HEK293T (cell line): ENCODE data around the gene CCDC51.

ENCODE experiments used
- CTCF ChIA-PET: fragments of 350-600 bp; formaldehyde crosslinking; extraction: SDS; loops from one replicate; lab custom pipeline; 2021; ENCODE audit warnings: antibody characterized with exemption, inconsistent platforms; lab: Yijun Ruan, JAX
- POLR2A ChIA-PET: fragments of 350-600 bp; formaldehyde crosslinking; extraction: SDS; loops from one replicate; lab custom pipeline; 2020; ENCODE audit warnings: antibody characterized with exemption, inconsistent platforms; lab: Yijun Ruan, JAX
- DNase-seq: peaks from one replicate; pipeline ENCODE4 v3.0.0; 2012; ENCODE audit warnings: mixed read lengths; ENCODE audit errors: extremely low spot score
- ARNT ChIP-seq: fragments of 450-650 bp; IDR thresholded peaks from 2 replicates; pipeline ENCODE4 v1.6.1; 2017; ENCODE audit warnings: mild to moderate bottlenecking
- BHLHE40 ChIP-seq: fragments of 450-650 bp; IDR thresholded peaks from 2 replicates; pipeline ENCODE4 v1.6.1; 2016; ENCODE audit warnings: mild to moderate bottlenecking, moderate library complexity, borderline replicate concordance
- CTBP1 ChIP-seq: fragments of 450-650 bp; IDR thresholded peaks from 2 replicates; pipeline ENCODE4 v1.6.1; 2016; ENCODE audit warnings: borderline replicate concordance
- ELF4 ChIP-seq: fragments of 450-650 bp; IDR thresholded peaks from 2 replicates; pipeline ENCODE4 v1.6.1; 2017; ENCODE audit warnings: antibody characterized with exemption
- FOXA1 ChIP-seq: fragments of 450-650 bp; IDR thresholded peaks from 2 replicates; pipeline ENCODE4 v1.6.1; 2016; ENCODE audit warnings: mild to moderate bottlenecking
- FOXK2 ChIP-seq: fragments of 450-650 bp; IDR thresholded peaks from 2 replicates; pipeline ENCODE4 v1.6.1; 2016; ENCODE audit warnings: mild to moderate bottlenecking
- FOXM1 ChIP-seq: fragments of 450-650 bp; IDR thresholded peaks from 2 replicates; pipeline ENCODE4 v1.6.1; 2017; ENCODE audit warnings: mild to moderate bottlenecking, borderline replicate concordance
- HDGF ChIP-seq: fragments of 450-650 bp; IDR thresholded peaks from 2 replicates; pipeline ENCODE4 v1.6.1; 2017; ENCODE audit warnings: antibody characterized with exemption, borderline replicate concordance
- L3MBTL2 ChIP-seq: fragments of 450-650 bp; conservative IDR thresholded peaks from 2 replicates; pipeline ENCODE4 v1.6.1; 2016; ENCODE audit warnings: mild to moderate bottlenecking
- LEF1 ChIP-seq: fragments of 450-650 bp; IDR thresholded peaks from 2 replicates; pipeline ENCODE4 v1.6.1; 2017; ENCODE audit warnings: mild to moderate bottlenecking, borderline replicate concordance
- NFRKB ChIP-seq: fragments of 450-650 bp; IDR thresholded peaks from 2 replicates; pipeline ENCODE4 v1.6.1; 2016; ENCODE audit warnings: mild to moderate bottlenecking, moderate library complexity
- PKNOX1 ChIP-seq: fragments of 450-650 bp; IDR thresholded peaks from 2 replicates; pipeline ENCODE4 v1.6.1; 2016
- SP1 ChIP-seq: fragments of 450-650 bp; IDR thresholded peaks from 2 replicates; pipeline ENCODE4 v1.6.1; 2017
- SUZ12 ChIP-seq: fragments of 450-650 bp; IDR thresholded peaks from 2 replicates; pipeline ENCODE4 v1.6.1; 2016; ENCODE audit warnings: mild to moderate bottlenecking
- TARDBP ChIP-seq: fragments of 450-650 bp; IDR thresholded peaks from 2 replicates; pipeline ENCODE4 v1.6.1; 2016
- ZNF384 ChIP-seq: fragments of 450-650 bp; IDR thresholded peaks from 2 replicates; pipeline ENCODE4 v1.6.1; 2016

CCDC51 gene

GRCh38 chr3:48412375-48413001, 27.4 kb downstream of the CCDC51 start:
- ChIA-PET POLR2A (interaction anchor here (0.9 to 1.6 kb wide), 2 partner anchors 16 to 27 kb away, joined by 4 to 8 read pairs; partner anchors contain the start of genes CCDC51 and TMA7), CTCF (interaction anchor here (0.7 to 3.3 kb wide), 3 partner anchors 12 to 210 kb away, joined by 3 to 28 read pairs (median 3); no protein-coding TSS in a partner anchor)
- no peak for TF ChIP-seq ZNF384
- TF ChIP-seq PKNOX1: no peak
- TF ChIP-seq TARDBP: no peak
- no peak for TF ChIP-seq L3MBTL2
- no peak for TF ChIP-seq SUZ12
- no peak for TF ChIP-seq FOXM1
- no peak for TF ChIP-seq LEF1
- no peak for TF ChIP-seq HDGF
- no peak for TF ChIP-seq ARNT
- TF ChIP-seq SP1: no peak
- no peak for TF ChIP-seq FOXA1
- TF ChIP-seq BHLHE40: no peak
- no peak for DNase-seq

GRCh38 chr3:48411606-48412374, 28.1 kb downstream of the CCDC51 start:
- no peak for DNase-seq
- POLR2A ChIA-PET: interaction anchor here (1.6 kb wide), 1 partner anchor 17 kb away, joined by 8 read pairs; no protein-coding TSS in a partner anchor
- TF ChIP-seq LEF1 (no peak), L3MBTL2 (no peak), ARNT (no peak), CTBP1 (no peak), SUZ12 (no peak), PKNOX1 (no peak), TARDBP (no peak), ZNF384 (no peak), BHLHE40 (no peak), NFRKB (no peak), SP1 (no peak), HDGF (no peak), FOXA1 (no peak), FOXM1 (no peak), FOXK2 (no peak), ELF4 (no peak)
- CTCF ChIA-PET: interaction anchor here (0.7 to 3.3 kb wide), 3 partner anchors 11 to 210 kb away, joined by 3 to 28 read pairs (median 3); no protein-coding TSS in a partner anchor

- CTCF ChIA-PET: interaction anchor here (3.3 kb wide), 1 partner anchor 25 kb away, joined by 28 read pairs; no protein-coding TSS in a partner anchor
- POLR2A ChIA-PET: no interaction called here
Observed at GRCh38 chr3:48411041-48411588, 28.8 kb downstream of the CCDC51 start.

GRCh38 chr3:48410205-48411040, 29.5 kb downstream of the CCDC51 start:
- ChIA-PET CTCF (interaction anchor here (3.3 kb wide), 1 partner anchor 26 kb away, joined by 28 read pairs; no protein-coding TSS in a partner anchor), POLR2A (no interaction called here)
- no peak for TF ChIP-seq FOXA1
- no peak for TF ChIP-seq ZNF384
- no peak for TF ChIP-seq CTBP1
- TF ChIP-seq ARNT: no peak
- no peak for TF ChIP-seq PKNOX1
- TF ChIP-seq BHLHE40: no peak
- TF ChIP-seq SP1: no peak
- TF ChIP-seq SUZ12: no peak
- no peak for TF ChIP-seq TARDBP
- no peak for TF ChIP-seq FOXK2
- no peak for TF ChIP-seq LEF1
- no peak for TF ChIP-seq FOXM1
- no peak for TF ChIP-seq HDGF
- DNase-seq: no peak

More at GRCh38 chr3:48411041-48411588, 28.8 kb downstream of the CCDC51 start:
- TF ChIP-seq TARDBP: no peak
- TF ChIP-seq NFRKB: no peak
- no peak for TF ChIP-seq SP1
- no peak for TF ChIP-seq PKNOX1
- TF ChIP-seq HDGF: no peak
- no peak for TF ChIP-seq LEF1
- no peak for TF ChIP-seq L3MBTL2
- no peak for TF ChIP-seq FOXA1
- DNase-seq: no peak
